HepG2 (cell line): Measurements from ENCODE around the gene HSPA1L. TPM values are rescaled to one million over a fixed set of nuclear protein-coding genes. Genes with fewer than 3 reads are reported as not detected.

Source experiments
- AKNA ChIP-seq: sonication (generic); formaldehyde crosslinking; IDR thresholded peaks from 2 replicates; pipeline ENCODE4 v1.4.0; 2020; ENCODE audit warnings: missing genetic modification reagents, borderline replicate concordance
- ESRRA ChIP-seq: sonication (generic); formaldehyde crosslinking; IDR thresholded peaks from 2 replicates; pipeline ENCODE4 v1.5.1; 2020; ENCODE audit warnings: mild to moderate bottlenecking, low read depth, missing genetic modification reagents
- GMEB1 ChIP-seq: sonication (generic); formaldehyde crosslinking; IDR thresholded peaks from 2 replicates; pipeline ENCODE4 v1.5.1; 2020; ENCODE audit warnings: missing genetic modification reagents, mild to moderate bottlenecking, borderline replicate concordance
- HNRNPLL ChIP-seq: fragments of 200-400 bp; formaldehyde crosslinking; IDR thresholded peaks from 2 replicates; pipeline ENCODE4 v1.6.1; 2017; ENCODE audit warnings: mild to moderate bottlenecking, low read depth, low read length; ENCODE audit not compliant: poor library complexity, severe bottlenecking
- KAT8 ChIP-seq: IDR thresholded peaks from 2 replicates; pipeline ENCODE4 v1.6.1; 2016; ENCODE audit warnings: missing genetic modification reagents, missing compliant biosample characterization
- MTF2 ChIP-seq: sonication (generic); formaldehyde crosslinking; IDR thresholded peaks from 2 replicates; pipeline ENCODE4 v1.5.0; 2020; ENCODE audit warnings: missing genetic modification reagents, borderline replicate concordance
- NKX3-1 ChIP-seq: sonication (generic); formaldehyde crosslinking; IDR thresholded peaks from 2 replicates; pipeline ENCODE4 v1.5.0; 2020; ENCODE audit warnings: missing genetic modification reagents
- POLR2AphosphoS5 ChIP-seq: IDR thresholded peaks from 2 replicates; pipeline ENCODE4 v1.6.1; 2012; ENCODE audit warnings: low read depth, low read length
- RCOR2 ChIP-seq: IDR thresholded peaks from 2 replicates; pipeline ENCODE4 v1.6.1; 2016; ENCODE audit warnings: missing biosample characterization, missing genetic modification reagents
- SRSF9 ChIP-seq: fragments of 200-400 bp; formaldehyde crosslinking; IDR thresholded peaks from 2 replicates; pipeline ENCODE4 v1.6.1; 2018; ENCODE audit warnings: borderline replicate concordance, mild to moderate bottlenecking, low read depth, low read length; ENCODE audit not compliant: insufficient read depth, poor library complexity, severe bottlenecking
- TARDBP ChIP-seq: sonication (generic); formaldehyde crosslinking; IDR thresholded peaks from 2 replicates; pipeline ENCODE4 v1.8.0; 2022; ENCODE audit warnings: mild to moderate bottlenecking, missing genetic modification reagents
- ZEB1 ChIP-seq: IDR thresholded peaks from 2 replicates; pipeline ENCODE4 v1.6.1; 2012; ENCODE audit warnings: mild to moderate bottlenecking, low read depth, inconsistent platforms; ENCODE audit not compliant: insufficient replicate concordance
- ZFX ChIP-seq: sonication (generic); formaldehyde crosslinking; IDR thresholded peaks from 2 replicates; pipeline ENCODE4 v1.4.0; 2020; ENCODE audit warnings: mild to moderate bottlenecking, low read depth, missing genetic modification reagents, moderate library complexity
- ZNF225 ChIP-seq: sonication (generic); formaldehyde crosslinking; IDR thresholded peaks from 2 replicates; pipeline ENCODE4 v1.4.0; 2020; ENCODE audit warnings: mild to moderate bottlenecking, missing genetic modification reagents
- ZNF274 ChIP-seq: sonication (generic); formaldehyde crosslinking; IDR thresholded peaks from 2 replicates; pipeline ENCODE4 v1.5.1; 2020; ENCODE audit warnings: mild to moderate bottlenecking, missing genetic modification reagents
- ZNF292 ChIP-seq: sonication (generic); formaldehyde crosslinking; IDR thresholded peaks from 2 replicates; pipeline ENCODE4 v1.8.1; 2022; ENCODE audit warnings: mild to moderate bottlenecking, low read depth, missing genetic modification reagents, borderline replicate concordance
- ZNF431 ChIP-seq: sonication (generic); formaldehyde crosslinking; IDR thresholded peaks from 2 replicates; pipeline ENCODE4 v1.9.0; 2022; ENCODE audit warnings: missing genetic modification reagents, low read depth, mild to moderate bottlenecking, borderline replicate concordance
- ZNF713 ChIP-seq: sonication (generic); formaldehyde crosslinking; IDR thresholded peaks from 2 replicates; pipeline ENCODE4 v1.4.0; 2020; ENCODE audit warnings: mild to moderate bottlenecking, missing genetic modification reagents
- ZXDC ChIP-seq: sonication (generic); formaldehyde crosslinking; IDR thresholded peaks from 2 replicates; pipeline ENCODE4 v1.5.0; 2020; ENCODE audit warnings: mild to moderate bottlenecking, missing genetic modification reagents
- polyA plus RNA-seq, 8 experiments: library from polyadenylated mRNA; depleted of rRNA in 3 of 8; stranded (reverse) in 7 of 8; unstranded in 1 of 8; fragments of >200 nt; fragmentation: Illumina TruSeq in 4 of 8; extraction: Trizol in 4 of 8; gene quantifications; 2 replicates each; pipeline versions ENCODE4 v1.2.1 to v1.2.3, GENCODE V29; 2011 to 2016; ENCODE audit warnings: low read depth in 4 of 8, missing spikeins in 1 of 8, mixed read lengths in 1 of 8; ENCODE audit not compliant: insufficient read depth in 1 of 8
- total RNA-seq, 5 experiments: library from RNA; depleted of rRNA; stranded (reverse); fragments of >200 nt; fragmentation: Illumina TruSeq; extraction: Trizol; gene quantifications; 2 replicates each; pipeline ENCODE4 v1.2.3, GENCODE V29; 2016; ENCODE audit warnings: low read depth in 1 of 5

Gene HSPA1L
- total and polyA plus RNA-seq, 2 of the 13 experiments (the other 11 are each of a cell fraction or from before 2014, with no cell fraction given), result 0.55 to 1.0 TPM

- TF ChIP-seq TARDBP (CRISPR knock-in tag) (peak; percentile 71), NKX3-1 (CRISPR knock-in tag) (no peak), ZFX (CRISPR knock-in tag) (peak; percentile 83), ZXDC (CRISPR knock-in tag) (0 out of 2 replicates have a peak, but pooled peaks have one; percentile 16), GMEB1 (CRISPR knock-in tag) (peak; percentile 69), ZEB1 (peak; percentile 29), AKNA (CRISPR knock-in tag) (no peak; the same call in 1 of the 2 replicates), ESRRA (CRISPR knock-in tag) (peak; percentile 59; the same call in 1 of the 2 replicates), HNRNPLL (no peak), ZNF274 (peak; percentile 69; the same call in 1 of the 2 replicates), ZNF225 (CRISPR knock-in tag) (peak; percentile 4; the same call in 1 of the 2 replicates), POLR2AphosphoS5 (no peak), ZNF431 (peak; percentile 0; the same call in 1 of the 2 replicates), RCOR2 (CRISPR knock-in tag) (peak; percentile 59; the same call in 1 of the 2 replicates), MTF2 (CRISPR knock-in tag) (peak; percentile 79; the same call in 1 of the 2 replicates), SRSF9 (no peak), KAT8 (CRISPR knock-in tag) (peak; percentile 81), ZNF292 (no peak), ZNF713 (CRISPR knock-in tag) (0 out of 2 replicates have a peak, but pooled peaks have one; percentile 30)
Observed at GRCh38 chr6:31795616-31796298, 19.3 kb downstream of the HSPA1L start, which contains the start of gene VARS1 (continued).
